ENCODE results near the gene KLC1.
A peak's percentile ranks its signal among the peaks of the same experiment; 100 is the strongest.

Gene KLC1

DNA sequence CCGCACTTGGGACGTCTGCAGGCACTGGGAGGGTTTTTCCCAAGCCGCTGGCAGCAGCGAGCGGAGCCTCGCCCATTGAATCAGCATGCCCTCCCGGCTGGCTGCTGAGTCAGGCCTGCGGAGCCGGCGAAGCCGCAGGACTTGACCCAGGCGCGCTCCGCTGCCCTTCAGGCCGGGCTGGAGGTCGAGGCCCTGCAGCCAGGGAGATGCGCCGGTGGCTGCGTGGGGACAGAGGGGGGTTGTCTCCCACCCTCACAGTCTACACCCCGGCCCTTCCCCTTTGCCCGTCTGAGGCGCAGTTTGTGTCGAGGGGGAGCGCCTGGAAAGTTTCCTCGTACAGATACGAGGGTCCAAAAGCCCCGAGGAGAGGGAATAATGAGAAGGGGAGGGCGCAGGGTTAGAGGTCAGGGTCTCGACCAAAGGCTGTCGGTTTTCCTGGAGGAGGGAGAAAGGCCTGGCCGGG lies 759 bp upstream of the KLC1 start:
- peak; percentile 55 for DNase-seq (ENCODE audit: extremely low spot score)
- TF ChIP-seq, protein P1, sequence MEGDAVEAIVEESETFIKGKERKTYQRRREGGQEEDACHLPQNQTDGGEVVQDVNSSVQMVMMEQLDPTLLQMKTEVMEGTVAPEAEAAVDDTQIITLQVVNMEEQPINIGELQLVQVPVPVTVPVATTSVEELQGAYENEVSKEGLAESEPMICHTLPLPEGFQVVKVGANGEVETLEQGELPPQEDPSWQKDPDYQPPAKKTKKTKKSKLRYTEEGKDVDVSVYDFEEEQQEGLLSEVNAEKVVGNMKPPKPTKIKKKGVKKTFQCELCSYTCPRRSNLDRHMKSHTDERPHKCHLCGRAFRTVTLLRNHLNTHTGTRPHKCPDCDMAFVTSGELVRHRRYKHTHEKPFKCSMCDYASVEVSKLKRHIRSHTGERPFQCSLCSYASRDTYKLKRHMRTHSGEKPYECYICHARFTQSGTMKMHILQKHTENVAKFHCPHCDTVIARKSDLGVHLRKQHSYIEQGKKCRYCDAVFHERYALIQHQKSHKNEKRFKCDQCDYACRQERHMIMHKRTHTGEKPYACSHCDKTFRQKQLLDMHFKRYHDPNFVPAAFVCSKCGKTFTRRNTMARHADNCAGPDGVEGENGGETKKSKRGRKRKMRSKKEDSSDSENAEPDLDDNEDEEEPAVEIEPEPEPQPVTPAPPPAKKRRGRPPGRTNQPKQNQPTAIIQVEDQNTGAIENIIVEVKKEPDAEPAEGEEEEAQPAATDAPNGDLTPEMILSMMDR (IDR thresholded peaks at IDR 0.05; ENCODE audit: control extremely low read depth, extremely low read depth, low read depth, missing control alignments) = no peak
- ChIA-PET POLR2A (no interaction called here), CTCF (no interaction called here)

DNA sequence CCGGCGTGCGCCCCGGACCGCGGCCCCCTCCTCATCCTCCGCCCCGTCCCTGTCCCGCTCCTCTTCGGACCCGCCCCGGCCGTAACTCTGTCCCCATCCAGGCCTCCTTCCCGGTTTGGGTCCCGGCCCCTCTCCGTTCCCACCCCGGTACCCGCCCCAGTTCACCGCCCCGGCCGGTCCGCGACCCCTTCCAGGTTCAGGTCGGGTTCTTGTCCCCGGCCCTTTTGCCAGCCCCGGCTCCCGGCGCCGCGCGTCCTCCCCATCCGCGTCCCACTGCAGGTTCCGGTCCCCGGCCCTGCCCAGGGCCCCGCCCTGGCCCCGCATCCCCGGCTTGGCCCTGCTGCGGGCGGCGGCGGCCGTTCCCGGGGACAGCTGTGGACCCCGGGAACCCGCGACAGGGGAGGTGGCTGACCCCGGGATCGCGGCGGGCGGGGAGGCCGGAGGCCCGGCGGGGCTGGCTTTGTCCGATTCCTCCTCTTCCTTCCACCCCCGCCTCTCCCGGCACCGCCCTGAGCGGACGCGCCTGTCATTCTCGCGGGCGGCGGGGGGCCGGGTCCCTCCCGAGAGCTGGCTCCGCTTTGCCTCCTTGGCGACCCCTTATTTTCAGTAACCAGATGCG lies 601 bp downstream of the KLC1 start:
- POLR2A ChIA-PET = no interaction called here
- TF ChIP-seq, protein P1 (IDR thresholded peaks at IDR 0.05; ENCODE audit: control extremely low read depth, extremely low read depth, low read depth, missing control alignments) = no peak
- CTCF ChIA-PET = no interaction called here
- DNase-seq (ENCODE audit: extremely low spot score) = peak; percentile 71

DNA sequence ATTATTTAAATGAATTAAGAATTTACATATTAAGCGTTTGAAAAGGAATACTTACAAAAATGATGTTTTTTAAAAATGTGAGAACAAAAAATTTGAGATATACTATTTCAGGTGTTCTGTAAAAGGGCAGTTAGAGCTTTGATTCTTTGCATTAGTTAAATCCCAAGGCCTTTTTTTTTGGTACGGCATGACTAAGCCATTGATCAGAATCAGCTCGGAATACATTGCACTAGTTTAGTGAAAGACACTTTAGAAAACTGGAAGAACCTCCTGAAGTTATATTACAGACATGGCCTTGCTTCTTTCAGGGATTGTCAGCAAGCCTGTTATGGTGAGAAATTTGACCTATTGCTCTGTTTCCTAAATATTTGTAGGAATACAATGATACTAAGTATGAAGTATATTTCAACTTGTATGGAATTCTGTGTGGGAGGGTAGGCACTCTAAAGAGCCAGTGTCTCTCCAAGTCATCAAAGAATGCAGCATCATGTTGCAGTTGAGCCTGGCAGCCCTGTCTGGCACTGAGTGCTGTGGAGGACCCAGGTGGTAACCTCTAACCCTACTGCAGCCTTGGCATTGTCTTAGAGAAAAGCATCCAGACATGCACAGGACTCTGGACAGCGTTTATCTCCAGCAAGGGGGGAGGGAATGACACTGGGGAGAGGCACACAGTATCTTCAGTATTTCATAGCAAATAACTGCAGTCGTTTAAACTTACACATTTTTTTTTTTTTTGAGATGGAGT lies 1.5 kb downstream of the KLC1 start:
- CTCF ChIA-PET = no interaction called here
- TF ChIP-seq, protein P1 (IDR thresholded peaks at IDR 0.05; ENCODE audit: control extremely low read depth, extremely low read depth, low read depth, missing control alignments) = no peak
- DNase-seq (ENCODE audit: extremely low spot score) = no peak
- POLR2A ChIA-PET = no interaction called here

DNA sequence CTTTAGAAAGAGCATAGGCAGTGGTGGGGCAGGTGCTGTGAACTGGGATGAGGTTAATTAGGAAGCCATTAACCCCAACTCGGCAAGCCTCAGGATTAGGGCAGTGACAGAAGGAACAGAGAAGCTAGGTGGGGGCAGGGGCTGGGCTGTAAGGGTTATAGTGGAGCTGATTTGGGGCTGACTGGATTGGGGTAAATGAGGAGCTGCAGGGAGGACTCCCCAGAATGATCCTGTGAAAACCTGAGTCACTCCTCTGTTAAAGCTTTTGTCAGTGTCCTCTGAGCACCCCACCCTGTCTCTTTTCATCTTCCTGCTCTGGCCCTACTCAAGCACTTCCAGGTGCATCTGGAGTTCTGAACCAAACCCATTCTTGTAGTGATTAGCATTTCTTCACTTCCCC lies 4.4 kb downstream of the KLC1 start:
- POLR2A ChIA-PET = no interaction called here
- CTCF ChIA-PET = no interaction called here
- TF ChIP-seq, protein P1 (IDR thresholded peaks at IDR 0.05; ENCODE audit: control extremely low read depth, extremely low read depth, low read depth, missing control alignments) = no peak
- DNase-seq (ENCODE audit: extremely low spot score) = no peak

DNA sequence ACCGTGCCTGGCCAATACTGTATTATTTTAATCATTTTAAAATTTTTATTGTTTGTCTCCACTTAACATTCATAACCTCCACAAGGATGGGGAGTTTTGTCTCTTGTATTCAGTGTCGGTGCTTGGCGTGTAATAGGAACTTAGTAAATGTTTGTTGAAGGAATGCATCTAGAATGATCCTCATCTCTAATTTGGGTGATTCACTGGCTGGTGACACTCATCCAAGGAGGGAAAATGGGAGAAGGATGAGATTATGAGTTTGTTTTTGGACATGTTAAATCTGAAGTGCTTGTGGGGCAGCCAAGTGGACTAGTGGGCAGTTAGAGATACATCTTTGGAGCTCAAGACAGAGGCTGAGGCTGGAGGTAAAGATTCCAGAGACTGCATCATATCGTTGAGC lies 5.1 kb downstream of the KLC1 start:
- POLR2A ChIA-PET = interaction anchor here (0.5 kb wide), 1 partner anchor 105 kb away, joined by 6 read pairs; the partner anchor contains the start of gene TRMT61A
- TF ChIP-seq, protein P1 (IDR thresholded peaks at IDR 0.05; ENCODE audit: control extremely low read depth, extremely low read depth, low read depth, missing control alignments) = no peak
- CTCF ChIA-PET = no interaction called here
- DNase-seq (ENCODE audit: extremely low spot score) = no peak

DNA sequence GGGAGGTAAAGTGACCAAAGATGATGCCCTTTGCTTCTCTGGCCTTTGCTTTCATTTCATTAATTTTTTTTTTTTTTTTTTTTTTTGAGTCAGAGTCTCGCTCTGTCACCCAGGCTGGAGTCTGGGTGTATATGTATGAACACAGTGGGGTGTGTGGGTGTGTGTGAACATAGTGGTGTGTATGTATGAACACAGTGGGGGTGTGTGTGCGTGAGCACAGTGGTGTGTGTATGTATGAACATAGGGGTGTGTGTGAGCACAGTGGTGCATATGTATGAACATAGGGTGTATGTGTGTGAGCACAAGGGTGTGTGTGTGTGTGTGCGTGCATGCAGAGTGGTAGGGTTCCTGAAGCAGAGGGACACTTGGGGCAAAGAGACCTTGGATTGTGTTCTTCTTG lies 9.6 kb downstream of the KLC1 start:
- POLR2A ChIA-PET = no interaction called here
- DNase-seq (ENCODE audit: extremely low spot score) = no peak
- CTCF ChIA-PET = interaction anchor here (0.7 kb wide), 1 partner anchor 30 kb away, joined by 3 read pairs; no protein-coding TSS in a partner anchor
- TF ChIP-seq, protein P1 (IDR thresholded peaks at IDR 0.05; ENCODE audit: control extremely low read depth, extremely low read depth, low read depth, missing control alignments) = no peak

All from GM10248 (cell line).